Testis (tissue), 5 donors: ENCODE results near the gene CSRNP2. TPM values are rescaled to one million over a fixed set of nuclear protein-coding genes. Genes with fewer than 3 reads are reported as not detected.
A peak's percentile ranks its signal among the peaks of the same experiment; 100 is the strongest.

ENCODE experiments used
- DNase-seq: peaks from one replicate; pipeline ENCODE4 v3.0.0-alpha.2; 2019
- H3K27ac ChIP-seq, 2 donors: fragments of 200-600 bp; sonication (generic); one replicate each; pipeline ENCODE4 v1.5.1; 2019
- H3K27me3 ChIP-seq: fragments of 200-600 bp; sonication (generic); one replicate; pipeline ENCODE4 v1.5.1; 2019
- H3K36me3 ChIP-seq: fragments of 200-600 bp; sonication (generic); one replicate; pipeline ENCODE4 v1.5.1; 2017; ENCODE audit warnings: low read depth; ENCODE audit errors: missing control alignments
- H3K4me1 ChIP-seq: fragments of 200-600 bp; sonication (generic); one replicate; pipeline ENCODE4 v1.5.1; 2019
- H3K4me3 ChIP-seq, 2 donors: fragments of 200-600 bp; sonication (generic); one replicate each; pipeline ENCODE4 v1.5.1; 2017 to 2019
- H3K9me3 ChIP-seq: fragments of 200-600 bp; sonication (generic); one replicate; pipeline ENCODE4 v1.5.1; 2017
- CTCF ChIP-seq, 3 experiments: fragments of 450-650 bp in 2 of 3; fragments of 200-600 bp in 1 of 3; sonication (generic) in 1 of 3; IDR thresholded peaks; one replicate each; pipeline ENCODE4 v1.5.1; 2016 to 2019; ENCODE audit warnings: antibody characterized with exemption in 3 of 3, mild to moderate bottlenecking in 2 of 3, moderate library complexity in 1 of 3
- POLR2A ChIP-seq: fragments of 450-650 bp; IDR thresholded peaks from one replicate; pipeline ENCODE4 v1.6.1; 2017; ENCODE audit warnings: antibody characterized with exemption, mild to moderate bottlenecking, moderate library complexity
- WGBS, 2 donors: methylation state at CpG; one replicate each; pipeline ENCODE4 v1.1.5; 2018; 5-methylcytosine and 5-hydroxymethylcytosine counted together
- intact Hi-C: fragments of 100-400 bp; cut with DNase I; formaldehyde crosslinking; loops from one replicate; pipeline ENCODE4 v1.15.1; 2023; ENCODE audit warnings: low total_unique reads
- long read RNA-seq, 2 donors: transcript quantifications; one replicate each; lab custom pipeline, GENCODE V29; 2026
- polyA plus RNA-seq: library from polyadenylated mRNA; stranded (reverse); fragments of 350-450 nt; fragmentation: Illumina TruSeq; extraction: RNeasy Lipid Tissue Mini Kit (QIAGEN cat#74804); gene quantifications from one replicate; pipeline ENCODE4 v1.2.3, GENCODE V29; 2014; ENCODE audit warnings: low read depth, low replicate concordance; ENCODE audit not compliant: insufficient read depth
- total RNA-seq, 2 donors: library from RNA; depleted of rRNA; stranded (reverse); fragments of >200 nt; gene quantifications; one replicate each; pipeline ENCODE4 v1.2.3, GENCODE V29; 2016

Gene CSRNP2, protein sequence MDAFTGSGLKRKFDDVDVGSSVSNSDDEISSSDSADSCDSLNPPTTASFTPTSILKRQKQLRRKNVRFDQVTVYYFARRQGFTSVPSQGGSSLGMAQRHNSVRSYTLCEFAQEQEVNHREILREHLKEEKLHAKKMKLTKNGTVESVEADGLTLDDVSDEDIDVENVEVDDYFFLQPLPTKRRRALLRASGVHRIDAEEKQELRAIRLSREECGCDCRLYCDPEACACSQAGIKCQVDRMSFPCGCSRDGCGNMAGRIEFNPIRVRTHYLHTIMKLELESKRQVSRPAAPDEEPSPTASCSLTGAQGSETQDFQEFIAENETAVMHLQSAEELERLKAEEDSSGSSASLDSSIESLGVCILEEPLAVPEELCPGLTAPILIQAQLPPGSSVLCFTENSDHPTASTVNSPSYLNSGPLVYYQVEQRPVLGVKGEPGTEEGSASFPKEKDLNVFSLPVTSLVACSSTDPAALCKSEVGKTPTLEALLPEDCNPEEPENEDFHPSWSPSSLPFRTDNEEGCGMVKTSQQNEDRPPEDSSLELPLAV
- total RNA-seq, result 10 to 100 TPM; 67.6 to 85.3 TPM
- 74.8 TPM for polyA plus RNA-seq
- long read RNA-seq, donor 1, full-length matches to known transcripts, result 3 of 3 reads
- long read RNA-seq, donor 1, partial matches to known transcripts, result 0 of 3 reads
- long read RNA-seq, donor 1, other reads (novel, unspliced or antisense), result 0 of 3 reads
- long read RNA-seq, donor 2, full-length matches to known transcripts, result 7 of 7 reads
- long read RNA-seq, donor 2, partial matches to known transcripts, result 0 of 7 reads
- long read RNA-seq, donor 2, other reads (novel, unspliced or antisense), result 0 of 7 reads

DNA sequence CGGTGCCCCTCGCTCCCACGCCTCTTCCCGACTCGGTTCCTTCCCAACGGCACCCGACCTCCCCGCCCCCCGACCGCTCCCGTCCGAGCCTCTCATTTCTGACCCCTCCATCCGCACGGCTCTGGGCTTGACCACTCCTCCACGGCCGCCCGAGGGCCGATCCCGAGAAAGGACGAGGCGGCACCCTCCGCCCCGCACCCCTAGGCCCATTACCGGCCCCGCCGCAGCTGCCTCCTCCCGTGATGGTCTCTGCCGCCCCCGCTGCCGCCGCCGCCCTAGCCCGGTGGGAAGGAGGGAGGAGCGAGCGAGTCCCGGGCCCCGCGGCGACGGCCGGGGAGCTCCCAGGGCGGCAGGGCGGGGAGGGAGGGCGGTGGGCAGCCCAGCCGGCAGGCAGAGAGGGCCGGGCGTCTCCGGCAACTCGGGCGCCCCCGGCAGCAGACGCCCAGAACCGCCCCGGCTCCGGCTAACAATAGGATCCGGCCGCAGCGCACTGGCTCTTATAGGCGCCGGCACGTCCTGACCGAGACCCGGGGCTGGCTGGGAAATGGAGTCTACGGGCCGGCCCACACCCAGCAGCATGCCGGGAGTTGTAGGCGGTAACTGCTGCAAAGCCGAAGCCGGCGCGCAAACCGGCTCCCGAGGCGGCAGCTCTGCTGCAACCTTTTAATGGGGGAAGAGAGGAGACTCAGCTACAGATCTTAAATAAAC lies at the start of gene CSRNP2:
TSS of gene CSRNP2 (minus strand) at position 471 of the 708 bp plus-strand sequence. CDS start 7,035 bp downstream, outside the sequence.
- DNase-seq, result peak; percentile 99
- H3K9me3 ChIP-seq, result no peaks in the 10 kb centered on the region

DNA sequence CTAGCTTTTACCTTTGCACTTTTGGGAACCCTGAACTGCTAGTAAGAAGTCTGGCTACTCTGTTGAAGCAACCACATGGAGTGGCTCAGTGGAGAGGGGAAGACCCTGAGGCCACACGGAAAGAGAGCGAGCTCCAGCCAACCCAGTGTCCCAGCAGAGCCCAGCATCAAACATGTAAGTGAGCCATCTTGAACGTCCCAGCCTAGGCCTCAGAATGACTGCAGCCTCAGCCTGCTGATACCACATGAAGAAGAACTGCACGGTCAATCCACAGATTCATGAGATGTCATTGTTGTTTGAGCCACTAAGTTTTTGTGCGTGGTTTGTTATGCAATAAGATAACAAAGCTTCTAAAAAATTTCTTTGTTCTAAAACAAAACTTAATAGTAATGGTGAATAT lies 49.3 kb upstream of the CSRNP2 start:
- 63 to 71% methylated on average over 3 to 5 of the region's 5 CpGs for WGBS, 2 donors
- H3K9me3 ChIP-seq, result no peaks in the 10 kb centered on the region
- H3K27ac ChIP-seq, result no peak overlapping the region
- no peak for DNase-seq
- no peaks in the 10 kb centered on the region for H3K27me3 ChIP-seq
- intact Hi-C loops, result no loop called here
- TF ChIP-seq CTCF (IDR thresholded peaks at IDR 0.05) (no peak), POLR2A (no peak)
- H3K4me3 ChIP-seq, result no peak overlapping the region
- no peaks in the 10 kb centered on the region for H3K4me1 ChIP-seq
- H3K36me3 ChIP-seq, result no peaks in the 10 kb centered on the region

More for the DNA sequence above, at the start of gene CSRNP2:
- Histone ChIP-seq H3K36me3 (no peaks in the 10 kb centered on the region), H3K27ac (peak within 1 kb of the TSS; percentile 90 to 96), H3K27me3 (no peaks in the 10 kb centered on the region), H3K4me1 (peaks cover 21% of the 10 kb centered on the region), H3K4me3 (peak within 1 kb of the TSS; percentile 89 to 94)
- peak in 1 of 3 experiments; percentile 8 for TF ChIP-seq CTCF (IDR thresholded peaks at IDR 0.05)
- TF ChIP-seq POLR2A, result peak; percentile 94
- 0 to 1% methylated on average over 16 to 72 of the region's 74 CpGs for WGBS, 2 donors
- intact Hi-C loops, result no loop called here

- H3K27ac ChIP-seq, result no peak overlapping the region
- 86 to 90% methylated on average over 5 of the region's 5 CpGs for WGBS, 2 donors
- no peaks in the 10 kb centered on the region for H3K9me3 ChIP-seq
- no peak for TF ChIP-seq POLR2A
- no peak for TF ChIP-seq CTCF (IDR thresholded peaks at IDR 0.05)
- H3K4me1 ChIP-seq, result no peaks in the 10 kb centered on the region
- no peak for DNase-seq
- intact Hi-C loops, result no loop called here
- no peaks in the 10 kb centered on the region for H3K27me3 ChIP-seq
- no peaks in the 10 kb centered on the region for H3K36me3 ChIP-seq
- H3K4me3 ChIP-seq, result no peak overlapping the region
These were observed 48.5 kb upstream of the CSRNP2 start for GRCh38 chr12:51131745-51132521.

DNA sequence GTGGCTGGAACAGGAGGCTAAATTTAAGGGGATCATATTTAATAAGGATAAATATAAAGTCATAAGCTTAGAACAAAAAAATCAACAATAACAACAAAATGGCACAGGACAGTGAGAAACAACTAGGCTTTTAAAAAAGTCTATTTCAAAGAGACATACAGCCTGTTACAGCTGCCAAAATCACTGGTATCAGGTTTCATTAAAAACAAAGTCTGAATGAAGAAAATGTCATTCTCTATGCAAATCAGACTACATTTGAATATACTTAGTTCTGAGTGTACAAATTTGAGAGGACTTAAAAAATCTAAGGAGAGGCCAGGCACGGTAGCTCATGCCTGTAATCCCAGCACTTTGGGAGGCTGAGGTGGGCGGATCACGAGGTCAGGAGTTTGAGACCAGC lies 45.5 kb upstream of the CSRNP2 start:
- Histone ChIP-seq H3K9me3 (no peaks in the 10 kb centered on the region), H3K27ac (no peak overlapping the region), H3K4me1 (no peaks in the 10 kb centered on the region), H3K36me3 (no peaks in the 10 kb centered on the region), H3K27me3 (no peaks in the 10 kb centered on the region), H3K4me3 (no peak overlapping the region)
- 66 to 79% methylated on average over 3 of the region's 3 CpGs for WGBS, 2 donors
- DNase-seq, result no peak
- TF ChIP-seq POLR2A (no peak), CTCF (IDR thresholded peaks at IDR 0.05) (no peak)
- intact Hi-C loops, result no loop called here
